ENCODE results near the gene PRRT2.
A peak's percentile ranks its signal among the peaks of the same experiment; 100 is the strongest.
"Not testable (repeated sequence)": the region's sequence is repeated elsewhere in the genome, so short reads cannot be mapped to it uniquely, and the experiment has no call there.

PRRT2 gene

GRCh38 chr16:29826342-29826695 lies 14.3 kb downstream of the PRRT2 start:
- TF ChIP-seq CTCF (IDR thresholded peaks at IDR 0.05), result no peak
- Histone ChIP-seq H3K4me3 (no peak overlapping the region), H3K27ac (peak overlapping the region in 1 of 2 donors; percentile 78)

GRCh38 chr16:29830774-29831173 lies 18.8 kb downstream of the PRRT2 start:
- no peak overlapping the region for H3K4me3 ChIP-seq
- no peak for TF ChIP-seq CTCF (IDR thresholded peaks at IDR 0.05)
- no peak for DNase-seq (ENCODE audit: low spot score)
- H3K27ac ChIP-seq, result no peak overlapping the region

More at GRCh38 chr16:29826342-29826695, 14.3 kb downstream of the PRRT2 start:
- no peak for DNase-seq (ENCODE audit: low spot score)

DNA sequence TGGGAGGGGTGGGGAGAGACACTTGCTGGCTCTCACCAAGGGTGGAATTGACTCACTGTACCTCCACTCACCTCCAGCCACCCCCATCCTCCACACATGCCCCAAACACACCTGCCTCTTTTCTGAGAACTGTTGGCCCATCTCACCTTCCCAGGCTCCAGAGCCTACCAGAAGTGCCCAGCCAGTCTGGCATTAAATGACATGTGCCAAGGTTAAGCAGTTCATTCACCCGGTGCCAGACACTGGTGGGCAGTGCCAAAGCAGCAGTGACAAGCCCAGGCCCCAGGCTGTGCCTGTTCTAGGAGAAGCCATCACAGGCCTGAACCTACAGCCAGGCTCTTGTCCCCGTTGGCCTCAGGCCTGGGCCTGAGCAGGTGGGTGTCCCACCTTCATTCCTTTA lies 19.5 kb downstream of the PRRT2 start:
- Histone ChIP-seq H3K27ac (no peak overlapping the region), H3K4me3 (no peak overlapping the region)
- TF ChIP-seq CTCF (IDR thresholded peaks at IDR 0.05), result no peak
- DNase-seq (ENCODE audit: low spot score), result no peak

GRCh38 chr16:29833219-29833618 lies 21.2 kb downstream of the PRRT2 start:
- not testable (repeated sequence) for DNase-seq (ENCODE audit: low spot score); H3K4me3 ChIP-seq; H3K27ac ChIP-seq

DNA sequence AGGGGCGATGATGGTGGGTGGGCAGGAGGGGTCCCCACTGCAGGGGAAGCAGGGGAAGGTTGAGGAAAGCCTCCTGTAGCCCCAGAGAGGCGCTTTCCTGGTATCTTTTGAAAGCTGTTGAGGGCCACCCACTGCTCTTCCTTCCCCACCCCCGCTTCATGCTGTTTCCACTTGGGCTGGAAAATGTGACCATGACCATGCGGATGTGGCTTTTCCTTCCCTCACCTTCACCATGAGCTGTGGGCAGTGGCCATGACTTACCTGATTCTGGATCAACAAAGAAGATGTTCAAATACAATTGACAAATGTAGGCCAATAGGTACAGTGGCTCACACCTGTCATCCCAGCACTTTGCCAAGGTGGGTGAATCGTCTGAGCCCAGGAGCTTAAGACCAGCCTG lies 22.1 kb downstream of the PRRT2 start:
- TF ChIP-seq CTCF (IDR thresholded peaks at IDR 0.05), result no peak
- no peak for DNase-seq (ENCODE audit: low spot score)
- H3K4me3 ChIP-seq, result no peak overlapping the region
- no peak overlapping the region for H3K27ac ChIP-seq

- H3K27ac ChIP-seq, result no peak overlapping the region
- DNase-seq (ENCODE audit: low spot score), result no peak
- no peak overlapping the region for H3K4me3 ChIP-seq
- TF ChIP-seq CTCF (IDR thresholded peaks at IDR 0.05), result no peak
Measured at GRCh38 chr16:29835926-29836325, 23.9 kb downstream of the PRRT2 start.

DNA sequence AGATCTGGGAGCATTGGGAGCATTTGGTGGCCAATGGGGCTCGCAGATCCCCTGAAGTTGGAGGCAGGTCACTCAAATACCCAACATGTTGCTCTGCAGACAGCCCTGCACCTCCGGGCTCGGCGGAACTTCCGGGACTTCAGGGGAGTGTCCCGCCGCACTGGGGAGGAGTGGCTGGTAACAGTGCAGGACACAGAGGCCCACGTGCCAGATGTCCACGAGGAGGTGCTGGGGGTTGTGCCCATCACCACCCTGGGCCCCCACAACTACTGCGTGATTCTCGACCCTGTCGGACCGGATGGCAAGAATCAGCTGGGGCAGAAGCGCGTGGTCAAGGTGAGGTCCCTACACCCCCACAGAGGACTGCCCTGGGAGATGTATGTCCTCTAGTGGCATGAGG lies 24.6 kb downstream of the PRRT2 start:
- DNase-seq (ENCODE audit: low spot score), result no peak
- H3K27ac ChIP-seq, result no peak overlapping the region
- H3K4me3 ChIP-seq, result no peak overlapping the region

More for the DNA sequence above, 24.6 kb downstream of the PRRT2 start:
- no peak for TF ChIP-seq CTCF (IDR thresholded peaks at IDR 0.05)

Measured in coronary artery (tissue), 2 donors.